ENCODE results near the gene TBL1X. TPM values are rescaled to one million over a fixed set of nuclear protein-coding genes. Genes with fewer than 3 reads are reported as not detected.

Gene TBL1X
- total and polyA plus RNA-seq, 12 donors: 1.8 to 14.1 (median 9.8) TPM

DNA sequence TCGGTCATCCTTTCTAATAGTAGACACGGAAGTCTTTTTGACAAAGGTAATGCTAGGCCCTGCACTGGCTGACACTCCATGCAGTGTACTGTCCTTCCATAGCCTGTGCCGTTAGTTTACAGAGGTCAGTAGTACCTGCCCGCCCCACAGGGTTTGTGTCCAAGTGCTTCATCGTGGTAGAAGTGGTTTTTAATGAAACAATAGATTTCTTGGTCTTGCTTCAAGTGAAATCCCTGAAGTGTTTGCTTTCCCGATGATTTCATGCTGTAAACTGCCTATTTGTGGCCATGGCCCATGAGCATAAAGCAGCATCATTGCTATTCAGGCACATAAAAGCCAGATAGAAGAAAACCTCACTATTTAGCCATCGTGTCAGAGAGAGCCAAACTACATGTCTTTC lies 161.5 kb downstream of the TBL1X start:
- H3K27me3 ChIP-seq: peaks cover 0 to 15% (median 0%) of the 10 kb centered on the region in 7 donors
- no peak for ATAC-seq
- H3K9me3 ChIP-seq: no peaks in the 10 kb centered on the region
- DNase-seq: no peak
- H3K27ac ChIP-seq: no peak overlapping the region
- H3K4me3 ChIP-seq: no peak overlapping the region
- intact Hi-C loops (cut with DNase I): no loop called here
- TF ChIP-seq, protein P1, sequence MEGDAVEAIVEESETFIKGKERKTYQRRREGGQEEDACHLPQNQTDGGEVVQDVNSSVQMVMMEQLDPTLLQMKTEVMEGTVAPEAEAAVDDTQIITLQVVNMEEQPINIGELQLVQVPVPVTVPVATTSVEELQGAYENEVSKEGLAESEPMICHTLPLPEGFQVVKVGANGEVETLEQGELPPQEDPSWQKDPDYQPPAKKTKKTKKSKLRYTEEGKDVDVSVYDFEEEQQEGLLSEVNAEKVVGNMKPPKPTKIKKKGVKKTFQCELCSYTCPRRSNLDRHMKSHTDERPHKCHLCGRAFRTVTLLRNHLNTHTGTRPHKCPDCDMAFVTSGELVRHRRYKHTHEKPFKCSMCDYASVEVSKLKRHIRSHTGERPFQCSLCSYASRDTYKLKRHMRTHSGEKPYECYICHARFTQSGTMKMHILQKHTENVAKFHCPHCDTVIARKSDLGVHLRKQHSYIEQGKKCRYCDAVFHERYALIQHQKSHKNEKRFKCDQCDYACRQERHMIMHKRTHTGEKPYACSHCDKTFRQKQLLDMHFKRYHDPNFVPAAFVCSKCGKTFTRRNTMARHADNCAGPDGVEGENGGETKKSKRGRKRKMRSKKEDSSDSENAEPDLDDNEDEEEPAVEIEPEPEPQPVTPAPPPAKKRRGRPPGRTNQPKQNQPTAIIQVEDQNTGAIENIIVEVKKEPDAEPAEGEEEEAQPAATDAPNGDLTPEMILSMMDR (IDR thresholded peaks at IDR 0.05): no peak
- H3K4me1 ChIP-seq: peaks cover 0 to 7% (median 0%) of the 10 kb centered on the region in 9 donors
- WGBS, 2 donors: 78 to 86% methylated on average over 7 of the region's 7 CpGs
- no peaks in the 10 kb centered on the region for H3K36me3 ChIP-seq

DNA sequence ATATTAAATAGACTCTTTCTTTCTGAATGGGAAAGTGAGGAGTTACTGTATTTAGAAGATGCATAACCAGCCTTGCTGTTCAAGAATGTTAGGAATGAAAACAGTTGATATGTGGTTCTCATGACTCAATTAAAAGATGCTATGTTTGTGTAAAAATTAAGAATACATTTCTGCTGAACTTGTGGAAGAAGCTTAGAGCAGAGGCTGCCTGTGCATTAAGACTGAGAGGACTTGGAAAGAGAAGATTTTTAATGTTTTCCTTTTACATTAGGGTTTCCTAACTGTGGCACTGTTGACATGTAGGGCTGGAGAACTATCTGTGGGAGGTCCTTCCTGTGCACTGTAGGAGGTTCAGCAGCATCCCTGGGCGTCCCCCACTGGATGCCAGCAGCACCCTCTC lies 163.1 kb downstream of the TBL1X start:
- Histone ChIP-seq H3K36me3 (no peaks in the 10 kb centered on the region), H3K4me3 (no peak overlapping the region), H3K27ac (no peak overlapping the region), H3K4me1 (peaks cover 0 to 7% (median 0%) of the 10 kb centered on the region in 9 donors), H3K9me3 (no peaks in the 10 kb centered on the region), H3K27me3 (peaks cover 0 to 15% (median 0%) of the 10 kb centered on the region in 7 donors)
- TF ChIP-seq, protein P1 (IDR thresholded peaks at IDR 0.05): no peak
- DNase-seq: no peak
- intact Hi-C loops (cut with DNase I): no loop called here
- 50 to 62% methylated on average over 1 of the region's 1 CpG for WGBS, 2 donors
- ATAC-seq: no peak

- H3K9me3 ChIP-seq: no peaks in the 10 kb centered on the region
- intact Hi-C loops (cut with DNase I): no loop called here
- ATAC-seq (no peak), DNase-seq (no peak)
- H3K27me3 ChIP-seq: peaks cover 0 to 15% (median 0%) of the 10 kb centered on the region in 7 donors
- H3K4me3 ChIP-seq: no peak overlapping the region
- peaks cover 0 to 7% (median 0%) of the 10 kb centered on the region in 9 donors for H3K4me1 ChIP-seq
- no peak overlapping the region for H3K27ac ChIP-seq
- whole genome bisulfite sequencing, 2 donors: 95 to 96% methylated on average over 6 of the region's 6 CpGs
- TF ChIP-seq, protein P1 (IDR thresholded peaks at IDR 0.05): no peak
- H3K36me3 ChIP-seq: no peaks in the 10 kb centered on the region
Observed at GRCh38 chrX:9628779-9629493, 164.1 kb downstream of the TBL1X start.

GRCh38 chrX:9634551-9634950 lies 169.7 kb downstream of the TBL1X start:
- H3K27ac ChIP-seq: no peak overlapping the region
- 74 to 83% methylated on average over 7 of the region's 7 CpGs for WGBS, 2 donors
- H3K4me3 ChIP-seq: no peak overlapping the region
- DNase-seq (no peak), ATAC-seq (no peak)
- no peaks in the 10 kb centered on the region for H3K27me3 ChIP-seq
- H3K9me3 ChIP-seq: no peaks in the 10 kb centered on the region
- no peaks in the 10 kb centered on the region for H3K4me1 ChIP-seq
- intact Hi-C loops (cut with DNase I): no loop called here
- H3K36me3 ChIP-seq: no peaks in the 10 kb centered on the region
- TF ChIP-seq, protein P1 (IDR thresholded peaks at IDR 0.05): no peak
